Measurements from ENCODE around the gene HTR6.

GRCh38 chr1:19723874-19724273, 59.2 kb downstream of the HTR6 start:
- TF ChIP-seq TAF1 (IDR thresholded peaks at IDR 0.05; ENCODE audit: low read depth, low read length) (no peak), POLR2A (IDR thresholded peaks at IDR 0.05; ENCODE audit: low read depth, low read length) (no peak), POLR2AphosphoS5 (IDR thresholded peaks at IDR 0.05; ENCODE audit: low read depth, low read length) (no peak), SPI1 (IDR thresholded peaks at IDR 0.05; ENCODE audit: low read depth, low read length) (no peak)

Measured in GM12891 (cell line).